ENCODE measurements around the gene PFKP. TPM values are rescaled to one million over a fixed set of nuclear protein-coding genes. Genes with fewer than 3 reads are reported as not detected.

PFKP gene
- total RNA-seq, 1 donor from 2014 or later: 52.3 TPM

DNA sequence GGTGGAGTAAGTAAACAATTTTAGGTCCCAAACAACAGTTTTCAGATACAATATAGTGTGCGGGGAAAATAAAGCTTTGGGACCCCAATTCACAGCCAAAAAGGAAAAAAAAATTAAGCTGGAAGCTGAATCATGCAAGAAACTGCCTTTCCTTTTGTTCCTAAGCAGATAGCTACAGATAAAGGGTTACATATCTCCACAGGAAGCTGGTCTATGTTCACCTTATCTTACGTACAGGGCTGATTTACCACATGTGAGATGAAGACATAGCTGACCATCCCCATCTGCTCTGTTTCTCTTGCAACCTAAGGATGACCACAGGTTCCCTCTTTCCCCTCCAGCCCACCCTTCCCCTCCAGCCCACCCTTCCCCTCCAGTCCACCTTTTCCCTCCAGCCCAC, 14.2 kb upstream of the PFKP start:
- Mint-ChIP-seq H3K36me3 (ENCODE audit: low read depth, unreplicated experiment) (peaks cover 8% of the 10 kb centered on the region), H3K4me3 (ENCODE audit: unreplicated experiment) (no peak overlapping the region), H3K4me1 (ENCODE audit: unreplicated experiment) (peaks cover 11% of the 10 kb centered on the region), H3K27me3 (ENCODE audit: unreplicated experiment) (peaks cover 6% of the 10 kb centered on the region), H3K27ac (ENCODE audit: unreplicated experiment) (no peak overlapping the region), H3K9me3 (ENCODE audit: unreplicated experiment) (no peaks in the 10 kb centered on the region)
- TF ChIP-seq, protein P1, sequence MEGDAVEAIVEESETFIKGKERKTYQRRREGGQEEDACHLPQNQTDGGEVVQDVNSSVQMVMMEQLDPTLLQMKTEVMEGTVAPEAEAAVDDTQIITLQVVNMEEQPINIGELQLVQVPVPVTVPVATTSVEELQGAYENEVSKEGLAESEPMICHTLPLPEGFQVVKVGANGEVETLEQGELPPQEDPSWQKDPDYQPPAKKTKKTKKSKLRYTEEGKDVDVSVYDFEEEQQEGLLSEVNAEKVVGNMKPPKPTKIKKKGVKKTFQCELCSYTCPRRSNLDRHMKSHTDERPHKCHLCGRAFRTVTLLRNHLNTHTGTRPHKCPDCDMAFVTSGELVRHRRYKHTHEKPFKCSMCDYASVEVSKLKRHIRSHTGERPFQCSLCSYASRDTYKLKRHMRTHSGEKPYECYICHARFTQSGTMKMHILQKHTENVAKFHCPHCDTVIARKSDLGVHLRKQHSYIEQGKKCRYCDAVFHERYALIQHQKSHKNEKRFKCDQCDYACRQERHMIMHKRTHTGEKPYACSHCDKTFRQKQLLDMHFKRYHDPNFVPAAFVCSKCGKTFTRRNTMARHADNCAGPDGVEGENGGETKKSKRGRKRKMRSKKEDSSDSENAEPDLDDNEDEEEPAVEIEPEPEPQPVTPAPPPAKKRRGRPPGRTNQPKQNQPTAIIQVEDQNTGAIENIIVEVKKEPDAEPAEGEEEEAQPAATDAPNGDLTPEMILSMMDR (IDR thresholded peaks at IDR 0.05; ENCODE audit: unreplicated experiment): no peak
- no peak for DNase-seq (ENCODE audit: low spot score)

DNA sequence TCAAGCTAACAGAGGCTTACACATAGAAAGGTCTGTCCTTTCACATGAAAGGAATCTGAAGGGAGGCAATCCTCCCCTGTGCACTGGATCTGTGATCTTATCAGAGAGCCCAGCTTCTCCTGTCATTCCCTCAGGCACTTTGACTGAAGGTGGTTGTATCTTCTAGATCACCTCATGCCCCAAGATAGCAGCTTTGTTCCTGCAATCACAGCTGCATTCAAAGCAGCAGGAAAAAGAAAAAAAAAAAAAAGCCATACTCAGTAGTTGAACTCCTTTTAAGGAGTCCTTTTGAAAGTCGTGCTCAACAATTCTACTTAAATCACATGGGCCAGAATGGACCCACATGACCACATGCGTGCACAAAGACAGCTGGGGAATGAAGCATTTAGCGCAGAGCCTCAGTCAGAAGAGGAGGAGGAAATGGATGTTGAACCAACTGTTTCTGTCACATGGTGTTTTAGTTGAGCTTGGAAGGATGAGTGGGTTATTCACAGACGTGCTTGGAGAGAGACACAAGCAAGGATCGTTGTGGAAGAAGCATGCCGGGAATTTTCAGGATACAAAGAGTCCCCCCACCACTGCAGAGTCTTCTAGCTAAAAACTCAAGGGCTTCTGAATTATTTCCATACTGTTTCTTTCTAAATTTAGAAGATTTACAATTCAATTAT, 13.0 kb upstream of the PFKP start:
- Mint-ChIP-seq H3K27ac (ENCODE audit: unreplicated experiment) (peak overlapping the region; percentile 53), H3K27me3 (ENCODE audit: unreplicated experiment) (peaks cover 5% of the 10 kb centered on the region)
- TF ChIP-seq, protein P1 (IDR thresholded peaks at IDR 0.05; ENCODE audit: unreplicated experiment): no peak

DNA sequence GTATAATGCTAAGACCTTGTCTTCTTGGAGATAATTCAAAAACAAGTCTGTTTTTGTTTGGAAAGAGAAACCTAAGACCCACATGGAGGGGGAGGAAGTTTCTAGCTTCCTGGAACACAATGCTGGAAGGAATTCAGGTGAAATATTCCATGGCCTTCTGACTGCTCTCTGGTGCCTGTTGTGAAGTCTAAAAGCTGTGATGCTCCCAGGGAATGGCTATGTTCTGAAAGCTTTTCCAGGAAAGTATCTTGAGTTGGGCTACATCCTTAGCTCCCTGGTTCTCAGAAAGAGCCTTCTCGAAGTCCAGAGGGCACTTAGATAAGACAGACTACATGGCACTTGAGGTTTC, 12.5 kb upstream of the PFKP start:
- Mint-ChIP-seq H3K4me1 (ENCODE audit: unreplicated experiment) (peaks cover 11% of the 10 kb centered on the region), H3K9me3 (ENCODE audit: unreplicated experiment) (no peaks in the 10 kb centered on the region), H3K27ac (ENCODE audit: unreplicated experiment) (peak overlapping the region; percentile 53), H3K36me3 (ENCODE audit: low read depth, unreplicated experiment) (peaks cover 8% of the 10 kb centered on the region), H3K4me3 (ENCODE audit: unreplicated experiment) (no peak overlapping the region), H3K27me3 (ENCODE audit: unreplicated experiment) (peaks cover 6% of the 10 kb centered on the region)
- no peak for DNase-seq (ENCODE audit: low spot score)
- TF ChIP-seq, protein P1 (IDR thresholded peaks at IDR 0.05; ENCODE audit: unreplicated experiment): no peak

More for the DNA sequence above, 13.0 kb upstream of the PFKP start:
- no peak for DNase-seq (ENCODE audit: low spot score)
- H3K9me3 Mint-ChIP-seq (ENCODE audit: unreplicated experiment): no peaks in the 10 kb centered on the region
- H3K4me3 Mint-ChIP-seq (ENCODE audit: unreplicated experiment): no peak overlapping the region
- H3K4me1 Mint-ChIP-seq (ENCODE audit: unreplicated experiment): peaks cover 11% of the 10 kb centered on the region
- H3K36me3 Mint-ChIP-seq (ENCODE audit: low read depth, unreplicated experiment): peaks cover 8% of the 10 kb centered on the region

DNA sequence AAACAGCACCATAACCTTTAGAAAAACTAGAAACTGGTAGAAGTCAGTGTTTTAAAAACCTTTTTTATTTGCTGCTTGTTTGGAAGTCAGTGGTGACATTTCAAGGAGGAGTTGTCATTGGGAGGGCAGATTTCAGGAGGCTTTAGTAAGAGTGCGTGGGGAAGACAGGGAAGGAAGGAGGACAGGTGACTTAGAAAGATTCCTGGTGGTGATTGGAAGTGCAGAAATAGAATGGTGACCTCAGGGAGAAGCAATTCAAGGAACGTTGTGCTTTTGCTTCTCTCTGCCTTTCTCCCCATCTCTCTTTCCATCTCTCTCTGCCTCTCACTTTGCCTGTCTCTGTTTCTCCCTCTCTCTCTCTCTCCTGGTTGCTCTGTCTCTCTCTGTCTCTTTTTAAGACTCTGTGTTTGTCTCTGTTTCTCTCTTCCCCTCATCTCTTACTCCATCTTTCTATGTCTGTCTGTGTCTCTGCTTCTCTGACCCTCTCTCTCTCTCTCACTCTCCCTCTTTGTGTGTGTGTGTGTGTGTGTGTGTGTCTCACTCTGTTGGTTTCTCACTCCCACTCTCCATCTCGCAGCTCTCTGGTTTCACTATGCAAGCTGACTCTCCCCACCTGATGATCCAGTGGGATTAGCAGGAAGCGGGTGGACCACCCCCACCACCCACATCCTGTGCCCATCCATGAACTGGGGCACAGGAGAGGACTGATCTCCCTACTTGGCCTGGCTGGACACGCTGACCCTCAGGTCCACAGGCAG, 10.9 kb upstream of the PFKP start:
- peaks cover 7% of the 10 kb centered on the region for H3K27me3 Mint-ChIP-seq (ENCODE audit: unreplicated experiment)
- no peaks in the 10 kb centered on the region for H3K9me3 Mint-ChIP-seq (ENCODE audit: unreplicated experiment)
- H3K4me1 Mint-ChIP-seq (ENCODE audit: unreplicated experiment): peaks cover 11% of the 10 kb centered on the region
- H3K36me3 Mint-ChIP-seq (ENCODE audit: low read depth, unreplicated experiment): peaks cover 8% of the 10 kb centered on the region
- TF ChIP-seq, protein P1 (IDR thresholded peaks at IDR 0.05; ENCODE audit: unreplicated experiment): no peak
- no peak for DNase-seq (ENCODE audit: low spot score)
- H3K27ac Mint-ChIP-seq (ENCODE audit: unreplicated experiment): peak overlapping the region; percentile 37
- H3K4me3 Mint-ChIP-seq (ENCODE audit: unreplicated experiment): no peak overlapping the region

DNA sequence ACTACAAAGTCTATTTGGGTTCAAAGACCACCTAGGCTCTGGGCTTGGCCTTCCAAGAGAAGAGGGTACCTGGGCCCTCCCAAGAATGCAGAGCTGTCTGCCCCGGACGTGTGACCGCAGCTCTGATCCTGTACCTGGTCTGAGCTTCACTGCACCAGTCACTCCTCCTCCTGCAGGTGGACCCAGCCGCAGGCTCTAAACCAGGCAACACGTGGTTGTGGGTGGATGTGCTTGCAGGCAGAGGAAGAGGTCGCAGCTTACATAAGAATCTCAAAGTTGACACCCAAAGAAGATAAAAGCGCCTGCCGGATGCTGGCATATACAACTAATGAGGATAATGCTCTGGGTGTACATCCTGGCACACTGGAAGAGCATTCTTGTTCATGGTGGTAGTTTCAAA, 9.4 kb upstream of the PFKP start:
- TF ChIP-seq, protein P1 (IDR thresholded peaks at IDR 0.05; ENCODE audit: unreplicated experiment): no peak
- peaks cover 8% of the 10 kb centered on the region for H3K36me3 Mint-ChIP-seq (ENCODE audit: low read depth, unreplicated experiment)
- peaks cover 11% of the 10 kb centered on the region for H3K4me1 Mint-ChIP-seq (ENCODE audit: unreplicated experiment)
- no peaks in the 10 kb centered on the region for H3K9me3 Mint-ChIP-seq (ENCODE audit: unreplicated experiment)
- no peak overlapping the region for H3K27ac Mint-ChIP-seq (ENCODE audit: unreplicated experiment)
- H3K4me3 Mint-ChIP-seq (ENCODE audit: unreplicated experiment): no peak overlapping the region
- no peak for DNase-seq (ENCODE audit: low spot score)
- H3K27me3 Mint-ChIP-seq (ENCODE audit: unreplicated experiment): peaks cover 7% of the 10 kb centered on the region

All from endothelial cell (in vitro differentiated cells).